HG02970 (cell line): ENCODE measurements around the gene ARL8B.
"Not testable (repeated sequence)": the region's sequence is repeated elsewhere in the genome, so short reads cannot be mapped to it uniquely, and the experiment has no call there.

Experiments
- ATAC-seq: cut with Tn5 transposase; IDR thresholded peaks from one replicate; pipeline ENCODE4 v1.9.1; 2021; ENCODE audit warnings: mild to moderate bottlenecking, moderate library complexity, moderate number of reproducible peaks; ENCODE audit not compliant: unreplicated experiment, low FRiP score

The ARL8B gene

GRCh38 chr3:5143464-5143863, 21.4 kb downstream of the ARL8B start:
- ATAC-seq = no peak

- no peak for ATAC-seq
These were observed 22.4 kb downstream of the ARL8B start for GRCh38 chr3:5144316-5144994.

GRCh38 chr3:5145120-5145519, 23.0 kb downstream of the ARL8B start:
- ATAC-seq = no peak

- ATAC-seq = not testable (repeated sequence)
These were observed 25.1 kb downstream of the ARL8B start for GRCh38 chr3:5147152-5147551.

- ATAC-seq = no peak
These were observed 27.3 kb downstream of the ARL8B start for GRCh38 chr3:5149306-5149880.

- ATAC-seq = no peak
These were observed 29.5 kb downstream of the ARL8B start for GRCh38 chr3:5151586-5151985.

- ATAC-seq = no peak
These were observed 31.0 kb downstream of the ARL8B start for GRCh38 chr3:5153074-5153473.

- no peak for ATAC-seq
These were observed 33.1 kb downstream of the ARL8B start for GRCh38 chr3:5155241-5155640.

GRCh38 chr3:5160321-5160720, 38.2 kb downstream of the ARL8B start:
- no peak for ATAC-seq

GRCh38 chr3:5160940-5161858, 39.1 kb downstream of the ARL8B start:
- ATAC-seq = no peak

- no peak for ATAC-seq
These were observed 40.0 kb downstream of the ARL8B start for GRCh38 chr3:5162102-5162501.

GRCh38 chr3:5165698-5166097, 43.6 kb downstream of the ARL8B start:
- no peak for ATAC-seq

GRCh38 chr3:5166846-5167245, 44.8 kb downstream of the ARL8B start:
- no peak for ATAC-seq

- no peak for ATAC-seq
These were observed 46.0 kb downstream of the ARL8B start for GRCh38 chr3:5168110-5168509.

- no peak for ATAC-seq
These were observed 47.7 kb downstream of the ARL8B start for GRCh38 chr3:5169807-5170206.

GRCh38 chr3:5170975-5171374, 48.9 kb downstream of the ARL8B start:
- ATAC-seq = no peak

GRCh38 chr3:5172018-5172417, 49.9 kb downstream of the ARL8B start:
- no peak for ATAC-seq

GRCh38 chr3:5179036-5179435, 56.9 kb downstream of the ARL8B start:
- ATAC-seq = not testable (repeated sequence)

GRCh38 chr3:5181469-5182141, 59.5 kb downstream of the ARL8B start:
- peak; percentile 57 for ATAC-seq

GRCh38 chr3:5183714-5184113, 61.6 kb downstream of the ARL8B start:
- not testable (repeated sequence) for ATAC-seq

- no peak for ATAC-seq
These were observed 62.4 kb downstream of the ARL8B start for GRCh38 chr3:5184499-5184898.
